Liver (tissue), 9 donors: ENCODE results near the gene CNNM2. TPM values are rescaled to one million over a fixed set of nuclear protein-coding genes. Genes with fewer than 3 reads are reported as not detected.
A peak's percentile ranks its signal among the peaks of the same experiment; 100 is the strongest.

Experiments
- DNase-seq: peaks from one replicate; pipeline ENCODE4 v3.0.0-alpha.2; 2017; ENCODE audit warnings: low spot score
- H3K27ac ChIP-seq, 2 donors: one replicate each; pipeline ENCODE4 v1.7.0; 2013; ENCODE audit warnings: inconsistent platforms in 2 of 2, low read length in 2 of 2, control low read depth in 1 of 2, low read depth in 1 of 2, mild to moderate bottlenecking in 1 of 2
- H3K27me3 ChIP-seq, 4 donors: one replicate each; pipeline versions ENCODE4 v1.6.1 to v1.7.0; 2013; ENCODE audit warnings: low read length in 3 of 4, inconsistent platforms in 1 of 4, mild to moderate bottlenecking in 1 of 4, moderate library complexity in 1 of 4; ENCODE audit not compliant: control insufficient read depth in 4 of 4, insufficient read depth in 4 of 4
- H3K36me3 ChIP-seq, 4 donors: one replicate each; pipeline versions ENCODE4 v1.6.1 to v1.7.0; 2013; ENCODE audit warnings: low read length in 3 of 4, mild to moderate bottlenecking in 3 of 4, low read depth in 1 of 4, moderate library complexity in 1 of 4; ENCODE audit not compliant: control insufficient read depth in 4 of 4, insufficient read depth in 3 of 4
- H3K4me1 ChIP-seq, 4 donors: one replicate each; pipeline versions ENCODE4 v1.6.1 to v1.7.0; 2013; ENCODE audit warnings: low read length in 3 of 4, mild to moderate bottlenecking in 3 of 4, moderate library complexity in 1 of 4; ENCODE audit not compliant: control insufficient read depth in 4 of 4, insufficient read depth in 4 of 4
- H3K4me3 ChIP-seq, 3 donors: one replicate each; pipeline versions ENCODE4 v1.6.1 to v1.7.0; 2013; ENCODE audit warnings: low read length in 3 of 3, control low read depth in 1 of 3, low read depth in 1 of 3, mild to moderate bottlenecking in 1 of 3
- H3K9ac ChIP-seq, 2 donors: one replicate each; pipeline ENCODE4 v1.7.0; 2013; ENCODE audit warnings: low read length in 2 of 2, mild to moderate bottlenecking in 2 of 2, moderate library complexity in 2 of 2, control low read depth in 1 of 2, low read depth in 1 of 2
- H3K9me3 ChIP-seq, 4 donors: one replicate each; pipeline versions ENCODE4 v1.6.1 to v1.7.0; 2013; ENCODE audit warnings: low read length in 3 of 4; ENCODE audit not compliant: control insufficient read depth in 4 of 4
- FOXA2 ChIP-seq: IDR thresholded peaks from 2 replicates; pipeline ENCODE4 v1.6.1; 2016; ENCODE audit warnings: antibody characterized with exemption
- HNF4A ChIP-seq, 2 donors: conservative IDR thresholded peaks; 2 replicates each; pipeline ENCODE4 v1.6.1; 2016; ENCODE audit warnings: antibody characterized with exemption in 2 of 2, mild to moderate bottlenecking in 2 of 2
- HNF4G ChIP-seq: IDR thresholded peaks from 2 replicates; pipeline ENCODE4 v1.6.1; 2016; ENCODE audit warnings: antibody characterized with exemption
- JUND ChIP-seq, 2 donors: IDR thresholded peaks; 2 replicates each; pipeline ENCODE4 v1.6.1; 2016; ENCODE audit warnings: antibody characterized with exemption in 2 of 2
- MAX ChIP-seq: IDR thresholded peaks from 2 replicates; pipeline ENCODE4 v1.6.1; 2016; ENCODE audit warnings: antibody characterized with exemption
- NR2F2 ChIP-seq: IDR thresholded peaks from 2 replicates; pipeline ENCODE4 v1.6.1; 2016; ENCODE audit warnings: antibody characterized with exemption
- RAD21 ChIP-seq, 2 donors: IDR thresholded peaks; 2 replicates each; pipeline ENCODE4 v1.6.1; 2016; ENCODE audit warnings: antibody characterized with exemption in 2 of 2, mild to moderate bottlenecking in 2 of 2
- RXRA ChIP-seq, 2 donors: IDR thresholded peaks; 2 replicates each; pipeline ENCODE4 v1.6.1; 2017 to 2018; ENCODE audit warnings: antibody characterized with exemption in 2 of 2, mild to moderate bottlenecking in 1 of 2
- SP1 ChIP-seq: IDR thresholded peaks from 2 replicates; pipeline ENCODE4 v1.6.1; 2018; ENCODE audit warnings: antibody characterized with exemption, mild to moderate bottlenecking
- YY1 ChIP-seq: IDR thresholded peaks from 2 replicates; pipeline ENCODE4 v1.6.1; 2016; ENCODE audit warnings: antibody characterized with exemption, mild to moderate bottlenecking
- ZBTB33 ChIP-seq: IDR thresholded peaks from 2 replicates; pipeline ENCODE4 v1.6.1; 2016; ENCODE audit warnings: antibody characterized with exemption
- WGBS: extraction: QIAGEN DNeasy Blood & Tissue Kit; methylation state at CpG from one replicate; pipeline ENCODE4 v1.1.7; 2013; 5-methylcytosine and 5-hydroxymethylcytosine counted together
- polyA plus RNA-seq, 2 donors: library from polyadenylated mRNA; stranded (reverse) in 1 of 2; unstranded in 1 of 2; fragments of 200-250 nt in 1 of 2; fragments of >200 nt in 1 of 2; fragmentation: Nextera tagmentation in 1 of 2; extraction: Ambion mirVana in 1 of 2; gene quantifications; one replicate each; pipeline versions ENCODE4 v1.2.1 to v1.2.3, GENCODE V29; 2013 to 2015
- total RNA-seq, 2 donors: library from RNA; depleted of rRNA; stranded (reverse); fragments of >200 nt; gene quantifications; one replicate each; pipeline ENCODE4 v1.2.3, GENCODE V29; 2014
- TF ChIP-seq, protein P1 (sequence below): fragments of 150-350 bp; IDR thresholded peaks from 2 replicates; pipeline ENCODE4 v1.5.1; 2017; ENCODE audit warnings: improper control_type of control experiment, low read depth, low read length; ENCODE audit not compliant: missing input control
- TF ChIP-seq, protein P2 (sequence below): IDR thresholded peaks from 2 replicates; pipeline ENCODE4 v1.6.1; 2016; ENCODE audit warnings: antibody characterized with exemption
- donor health status: healthy.
- donor health status: healthy.
- donor health status: healthy.
- donor health status: healthy.
- donor health status: healthy.

CNNM2 gene
- total and polyA plus RNA-seq, 4 donors = 2.0 to 10.8 (median 6.9) TPM

DNA sequence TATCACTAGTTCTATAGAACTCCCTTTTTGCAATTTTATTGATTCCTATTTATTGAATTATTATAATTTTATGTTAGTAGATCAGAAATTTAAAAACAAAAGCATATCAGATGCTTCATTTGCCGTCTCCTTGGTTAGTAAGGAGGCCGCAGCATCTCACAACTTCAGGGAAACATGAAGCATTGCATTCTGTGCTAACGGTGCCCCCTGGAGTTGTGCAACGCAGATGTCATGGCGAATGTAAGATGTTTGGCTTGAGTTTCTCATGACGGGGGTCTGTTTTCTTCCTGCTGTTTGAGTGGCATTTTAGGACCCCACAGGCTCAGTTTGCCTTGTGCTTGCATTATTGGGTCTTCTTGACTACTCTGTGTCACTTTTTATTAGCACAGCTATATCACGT is 124.8 kb downstream of the CNNM2 start:
- no peak for DNase-seq
- Histone ChIP-seq H3K27me3 (no peaks in the 10 kb centered on the region), H3K9me3 (no peaks in the 10 kb centered on the region), H3K36me3 (no peaks in the 10 kb centered on the region), H3K4me3 (no peak overlapping the region), H3K4me1 (no peaks in the 10 kb centered on the region), H3K27ac (no peak overlapping the region), H3K9ac (no peak overlapping the region)
- TF ChIP-seq SP1 = no peak
- TF ChIP-seq HNF4G = no peak
- no peak for TF ChIP-seq FOXA2
- 95% methylated on average over 7 of the region's 7 CpGs for whole genome bisulfite sequencing

GRCh38 chr10:103044942-103045489 is 126.9 kb downstream of the CNNM2 start:
- Histone ChIP-seq H3K36me3 (no peaks in the 10 kb centered on the region), H3K4me3 (no peak overlapping the region), H3K9me3 (no peaks in the 10 kb centered on the region), H3K9ac (no peak overlapping the region), H3K27ac (peak overlapping the region in 1 of 2 donors; percentile 9), H3K27me3 (no peaks in the 10 kb centered on the region), H3K4me1 (no peaks in the 10 kb centered on the region)
- TF ChIP-seq ZBTB33 = no peak
- TF ChIP-seq, protein P1, sequence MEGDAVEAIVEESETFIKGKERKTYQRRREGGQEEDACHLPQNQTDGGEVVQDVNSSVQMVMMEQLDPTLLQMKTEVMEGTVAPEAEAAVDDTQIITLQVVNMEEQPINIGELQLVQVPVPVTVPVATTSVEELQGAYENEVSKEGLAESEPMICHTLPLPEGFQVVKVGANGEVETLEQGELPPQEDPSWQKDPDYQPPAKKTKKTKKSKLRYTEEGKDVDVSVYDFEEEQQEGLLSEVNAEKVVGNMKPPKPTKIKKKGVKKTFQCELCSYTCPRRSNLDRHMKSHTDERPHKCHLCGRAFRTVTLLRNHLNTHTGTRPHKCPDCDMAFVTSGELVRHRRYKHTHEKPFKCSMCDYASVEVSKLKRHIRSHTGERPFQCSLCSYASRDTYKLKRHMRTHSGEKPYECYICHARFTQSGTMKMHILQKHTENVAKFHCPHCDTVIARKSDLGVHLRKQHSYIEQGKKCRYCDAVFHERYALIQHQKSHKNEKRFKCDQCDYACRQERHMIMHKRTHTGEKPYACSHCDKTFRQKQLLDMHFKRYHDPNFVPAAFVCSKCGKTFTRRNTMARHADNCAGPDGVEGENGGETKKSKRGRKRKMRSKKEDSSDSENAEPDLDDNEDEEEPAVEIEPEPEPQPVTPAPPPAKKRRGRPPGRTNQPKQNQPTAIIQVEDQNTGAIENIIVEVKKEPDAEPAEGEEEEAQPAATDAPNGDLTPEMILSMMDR = no peak
- no peak for TF ChIP-seq NR2F2
- no peak for TF ChIP-seq HNF4A (conservative IDR thresholded peaks at IDR 0.05)
- no peak for TF ChIP-seq JUND (IDR thresholded peaks at IDR 0.05)
- TF ChIP-seq YY1 = no peak
- TF ChIP-seq SP1 = no peak
- no peak for TF ChIP-seq MAX
- TF ChIP-seq RAD21 (IDR thresholded peaks at IDR 0.05) = no peak
- TF ChIP-seq, protein P2, sequence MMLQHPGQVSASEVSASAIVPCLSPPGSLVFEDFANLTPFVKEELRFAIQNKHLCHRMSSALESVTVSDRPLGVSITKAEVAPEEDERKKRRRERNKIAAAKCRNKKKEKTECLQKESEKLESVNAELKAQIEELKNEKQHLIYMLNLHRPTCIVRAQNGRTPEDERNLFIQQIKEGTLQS = no peak
- TF ChIP-seq RXRA (IDR thresholded peaks at IDR 0.05) = no peak
- no peak for DNase-seq
- 83% methylated on average over 8 of the region's 8 CpGs for WGBS

- TF ChIP-seq, protein P2 = no peak
- TF ChIP-seq MAX (no peak), RAD21 (IDR thresholded peaks at IDR 0.05) (no peak), JUND (IDR thresholded peaks at IDR 0.05) (no peak)
- no peaks in the 10 kb centered on the region for H3K4me1 ChIP-seq
- H3K9me3 ChIP-seq = no peaks in the 10 kb centered on the region
- H3K4me3 ChIP-seq = no peak overlapping the region
- no peaks in the 10 kb centered on the region for H3K27me3 ChIP-seq
- H3K9ac ChIP-seq = no peak overlapping the region
- no peak overlapping the region for H3K27ac ChIP-seq
- no peak for DNase-seq
- WGBS = 94% methylated on average over 3 of the region's 3 CpGs
- no peaks in the 10 kb centered on the region for H3K36me3 ChIP-seq
Observed at GRCh38 chr10:103045961-103046360, 127.9 kb downstream of the CNNM2 start.
